Fibroblast of lung (primary cell): ENCODE measurements around the gene SH3BP4. TPM values are rescaled to one million over a fixed set of nuclear protein-coding genes. Genes with fewer than 3 reads are reported as not detected.

Experiments used
- DNase-seq, 2 donors: peaks; one replicate each; pipeline versions ENCODE4 v3.0.0 to v3.0.0-alpha.2; 2010; ENCODE audit warnings: low read depth in 2 of 2
- H2AFZ ChIP-seq: 2 replicates; pipeline ENCODE4 v1.5.1; 2012; ENCODE audit warnings: low read length, control low read depth, inconsistent platforms
- H3K27ac ChIP-seq: 2 replicates; pipeline ENCODE4 v1.5.1; 2011; ENCODE audit warnings: low read length, control low read depth; ENCODE audit not compliant: insufficient read depth
- H3K27me3 ChIP-seq: 2 replicates; pipeline ENCODE4 v1.5.1; 2011; ENCODE audit warnings: mild to moderate bottlenecking, low read length; ENCODE audit not compliant: control insufficient read depth, insufficient read depth
- H3K36me3 ChIP-seq: 2 replicates; pipeline ENCODE4 v1.5.1; 2011; ENCODE audit warnings: low read length; ENCODE audit not compliant: control insufficient read depth, insufficient read depth
- H3K4me1 ChIP-seq: 2 replicates; pipeline ENCODE4 v1.5.1; 2011; ENCODE audit warnings: low read length; ENCODE audit not compliant: control insufficient read depth, insufficient read depth; ENCODE audit errors: extremely low read depth
- H3K4me2 ChIP-seq: 2 replicates; pipeline ENCODE4 v1.5.1; 2011; ENCODE audit warnings: low read length, control low read depth; ENCODE audit not compliant: insufficient read depth; ENCODE audit errors: extremely low read depth
- H3K4me3 ChIP-seq, 4 experiments: fragments of 200-600 bp in 1 of 4; sonication (generic) in 1 of 4; replicated peaks in 1 of 4; 2 replicates each; pipeline ENCODE4 v1.5.1; 2011 to 2016; ENCODE audit warnings: low read length in 4 of 4, low read depth in 3 of 4, mild to moderate bottlenecking in 3 of 4, control low read depth in 2 of 4, inconsistent platforms in 1 of 4, mixed read lengths in 1 of 4; ENCODE audit not compliant: insufficient read depth in 1 of 4; ENCODE audit errors: control extremely low read depth in 1 of 4
- H3K79me2 ChIP-seq: 2 replicates; pipeline ENCODE4 v1.5.1; 2012; ENCODE audit warnings: mild to moderate bottlenecking, low read length, inconsistent platforms; ENCODE audit not compliant: control insufficient read depth, insufficient read depth
- H3K9ac ChIP-seq: 2 replicates; pipeline ENCODE4 v1.5.1; 2011; ENCODE audit warnings: mild to moderate bottlenecking, low read length, control low read depth; ENCODE audit not compliant: insufficient read depth
- H3K9me3 ChIP-seq: 2 replicates; pipeline ENCODE4 v1.5.1; 2012; ENCODE audit warnings: low read depth, low read length; ENCODE audit not compliant: control insufficient read depth, insufficient read depth
- H4K20me1 ChIP-seq: 2 replicates; pipeline ENCODE4 v1.5.1; 2011; ENCODE audit warnings: low read length; ENCODE audit not compliant: control insufficient read depth, insufficient read depth; ENCODE audit errors: extremely low read depth
- EZH2 ChIP-seq: IDR thresholded peaks from 2 replicates; pipeline ENCODE4 v1.5.1; 2012; ENCODE audit warnings: low read length, control low read depth, mild to moderate bottlenecking; ENCODE audit errors: missing control alignments
- polyA plus RNA-seq, 2 donors: library from polyadenylated mRNA; depleted of rRNA in 1 of 2; stranded (reverse) in 1 of 2; unstranded in 1 of 2; fragments of >200 nt; gene quantifications; 2 replicates each; pipeline ENCODE4 v1.2.1, GENCODE V29; 2011 to 2012; ENCODE audit warnings: missing spikeins in 1 of 2
- total RNA-seq: library from RNA; depleted of rRNA; stranded (reverse); fragments of >200 nt; gene quantifications from 2 replicates; pipeline ENCODE4 v1.2.1, GENCODE V29; 2014
- TF ChIP-seq, protein P1 (sequence below), 2 donors: IDR thresholded peaks in 1 of 2; conservative IDR thresholded peaks in 1 of 2; 1 replicate in 1 of 2; 2 replicates in 1 of 2; pipeline ENCODE4 v1.5.1; 2011 to 2012; ENCODE audit warnings: low read length in 2 of 2, control low read depth in 1 of 2, inconsistent platforms in 1 of 2, low read depth in 1 of 2, mild to moderate bottlenecking in 1 of 2

The SH3BP4 gene
- total and polyA plus RNA-seq, 2 donors (not counting 1 experiment from before 2014, with no cell fraction given): 74.8 to 86.6 TPM

DNA sequence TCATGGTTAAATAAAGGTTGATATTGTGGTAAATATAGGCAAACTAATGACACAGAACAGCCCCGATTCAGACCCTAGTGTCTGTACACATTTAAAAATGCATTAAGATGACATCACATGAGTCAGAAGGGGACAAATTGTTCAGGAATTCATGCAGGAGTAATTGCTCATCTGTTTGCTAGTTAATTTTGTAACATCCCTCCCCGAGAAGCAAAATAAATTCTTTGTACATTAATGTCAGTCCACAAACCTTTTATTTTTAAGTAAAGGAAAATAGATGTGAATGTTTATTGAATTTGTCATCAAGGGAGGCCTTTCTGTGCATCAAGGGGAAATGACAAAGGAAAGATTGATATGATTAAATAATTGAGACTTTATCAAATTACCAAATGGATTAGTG, 69.9 kb downstream of the SH3BP4 start:
- H3K9ac ChIP-seq: no peak overlapping the region
- H3K4me2 ChIP-seq: peak overlapping the region; percentile 23
- H3K4me3 ChIP-seq: no peak overlapping the region
- peak overlapping the region; percentile 64 for H3K27ac ChIP-seq
- no peaks in the 10 kb centered on the region for H3K9me3 ChIP-seq
- TF ChIP-seq, protein P1, sequence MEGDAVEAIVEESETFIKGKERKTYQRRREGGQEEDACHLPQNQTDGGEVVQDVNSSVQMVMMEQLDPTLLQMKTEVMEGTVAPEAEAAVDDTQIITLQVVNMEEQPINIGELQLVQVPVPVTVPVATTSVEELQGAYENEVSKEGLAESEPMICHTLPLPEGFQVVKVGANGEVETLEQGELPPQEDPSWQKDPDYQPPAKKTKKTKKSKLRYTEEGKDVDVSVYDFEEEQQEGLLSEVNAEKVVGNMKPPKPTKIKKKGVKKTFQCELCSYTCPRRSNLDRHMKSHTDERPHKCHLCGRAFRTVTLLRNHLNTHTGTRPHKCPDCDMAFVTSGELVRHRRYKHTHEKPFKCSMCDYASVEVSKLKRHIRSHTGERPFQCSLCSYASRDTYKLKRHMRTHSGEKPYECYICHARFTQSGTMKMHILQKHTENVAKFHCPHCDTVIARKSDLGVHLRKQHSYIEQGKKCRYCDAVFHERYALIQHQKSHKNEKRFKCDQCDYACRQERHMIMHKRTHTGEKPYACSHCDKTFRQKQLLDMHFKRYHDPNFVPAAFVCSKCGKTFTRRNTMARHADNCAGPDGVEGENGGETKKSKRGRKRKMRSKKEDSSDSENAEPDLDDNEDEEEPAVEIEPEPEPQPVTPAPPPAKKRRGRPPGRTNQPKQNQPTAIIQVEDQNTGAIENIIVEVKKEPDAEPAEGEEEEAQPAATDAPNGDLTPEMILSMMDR (conservative IDR thresholded peaks at IDR 0.05 in 1 of 2, IDR thresholded peaks at IDR 0.05 in 1 of 2; ENCODE audit: low read depth in 1 of 2, low read length in 2 of 2): no peak
- TF ChIP-seq EZH2: no peak
- H3K36me3 ChIP-seq: peaks cover 5% of the 10 kb centered on the region
- no peaks in the 10 kb centered on the region for H3K27me3 ChIP-seq
- H4K20me1 ChIP-seq: no peaks in the 10 kb centered on the region
- DNase-seq: peak; percentile 74 to 92
- peaks cover 85% of the 10 kb centered on the region for H3K79me2 ChIP-seq
- no peak overlapping the region for H2AFZ ChIP-seq
- H3K4me1 ChIP-seq: peaks cover 44% of the 10 kb centered on the region

DNA sequence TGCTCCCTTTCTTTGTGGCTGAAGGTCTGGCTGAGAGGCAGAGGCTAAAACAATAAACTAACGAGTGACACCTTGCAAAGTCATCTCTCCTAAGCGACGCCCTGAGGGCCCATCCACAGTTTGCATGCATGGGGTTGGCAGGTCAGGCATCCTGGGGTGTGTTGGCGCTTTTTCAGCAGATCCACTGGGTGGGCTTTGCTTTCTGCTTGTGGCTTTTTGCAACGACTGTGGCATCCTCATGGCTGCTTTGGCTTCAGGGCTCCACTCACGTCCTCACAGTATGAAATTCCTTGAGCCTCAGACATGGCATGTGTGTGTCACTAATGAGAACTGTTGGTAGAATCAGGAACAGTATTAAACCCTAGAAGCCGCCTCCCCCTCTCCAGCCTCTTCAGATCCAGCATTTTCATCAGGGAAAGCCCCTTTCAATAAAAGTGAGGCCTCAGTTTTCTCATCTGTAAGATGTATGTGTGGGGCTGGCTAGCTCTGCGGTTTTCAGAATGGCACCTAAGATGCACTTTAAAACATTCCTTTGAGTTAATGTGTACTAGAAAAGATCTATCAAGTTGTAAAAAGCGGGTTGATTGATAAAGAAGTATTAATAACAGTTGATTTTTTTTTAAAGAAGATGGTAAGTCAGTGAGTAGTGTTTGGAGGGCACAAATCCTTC, 72.5 kb downstream of the SH3BP4 start:
- peak overlapping the region; percentile 27 for H3K27ac ChIP-seq
- H3K27me3 ChIP-seq: no peaks in the 10 kb centered on the region
- no peak overlapping the region for H3K9ac ChIP-seq
- H3K9me3 ChIP-seq: no peaks in the 10 kb centered on the region
- H3K4me2 ChIP-seq: no peak overlapping the region
- peaks cover 4% of the 10 kb centered on the region for H3K36me3 ChIP-seq
- peaks cover 56% of the 10 kb centered on the region for H3K4me1 ChIP-seq
- peaks cover 87% of the 10 kb centered on the region for H3K79me2 ChIP-seq
- no peaks in the 10 kb centered on the region for H4K20me1 ChIP-seq
- no peak overlapping the region for H3K4me3 ChIP-seq
- DNase-seq: peak in 1 of 2 donors; percentile 63
- TF ChIP-seq, protein P1 (conservative IDR thresholded peaks at IDR 0.05 in 1 of 2, IDR thresholded peaks at IDR 0.05 in 1 of 2; ENCODE audit: low read depth in 1 of 2, low read length in 2 of 2): no peak
- TF ChIP-seq EZH2: no peak
- H2AFZ ChIP-seq: no peak overlapping the region

DNA sequence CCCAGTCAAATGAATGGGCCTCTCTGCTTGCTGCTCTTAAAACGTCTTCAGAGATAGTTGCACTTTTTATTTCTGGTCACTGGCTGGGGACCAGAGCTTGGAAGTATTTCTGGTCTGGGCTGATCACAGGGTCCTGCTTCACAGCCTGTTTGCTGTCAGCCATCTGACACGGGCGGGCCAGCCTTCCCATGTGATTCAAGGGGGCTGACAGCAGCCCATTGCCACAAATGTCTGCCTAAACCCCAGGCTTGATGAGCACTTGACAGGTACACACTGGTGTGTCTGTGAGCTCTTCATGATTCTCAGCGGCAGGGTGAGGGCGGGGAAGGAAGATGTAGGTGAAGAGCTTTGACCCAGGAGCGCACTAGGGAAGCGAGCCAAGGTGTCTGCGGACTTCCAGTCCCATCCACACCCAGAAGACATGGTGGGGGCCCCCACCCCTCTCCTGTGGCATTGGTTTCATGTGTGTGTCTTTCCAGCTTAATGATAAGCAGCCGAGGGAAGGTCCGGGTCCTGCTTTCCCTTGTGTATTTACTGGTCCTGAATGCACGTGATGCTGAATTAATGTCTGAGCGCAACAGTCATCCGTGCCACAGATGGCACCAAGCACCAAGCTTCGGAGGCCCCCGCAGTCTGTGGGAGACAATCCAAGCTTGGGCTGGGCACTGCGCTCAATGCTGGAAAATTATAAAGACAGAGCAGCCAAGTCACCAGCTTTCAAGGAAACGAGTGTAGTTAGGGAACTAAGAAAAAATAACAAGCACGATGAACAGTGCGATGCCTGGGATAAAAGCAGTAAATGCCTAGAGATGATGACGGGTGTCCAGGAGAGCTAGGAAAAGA, 73.3 kb downstream of the SH3BP4 start:
- Histone ChIP-seq H3K36me3 (peaks cover 4% of the 10 kb centered on the region), H3K4me3 (no peak overlapping the region), H3K9ac (no peak overlapping the region), H4K20me1 (no peaks in the 10 kb centered on the region), H3K4me1 (peaks cover 56% of the 10 kb centered on the region), H3K9me3 (no peaks in the 10 kb centered on the region), H3K27me3 (no peaks in the 10 kb centered on the region), H3K79me2 (peaks cover 88% of the 10 kb centered on the region), H3K4me2 (no peak overlapping the region), H2AFZ (no peak overlapping the region), H3K27ac (peak overlapping the region; percentile 42)
- TF ChIP-seq, protein P1 (conservative IDR thresholded peaks at IDR 0.05 in 1 of 2, IDR thresholded peaks at IDR 0.05 in 1 of 2; ENCODE audit: low read depth in 1 of 2, low read length in 2 of 2): no peak
- no peak for TF ChIP-seq EZH2
- peak in 1 of 2 donors; percentile 36 for DNase-seq
